Subcutaneous abdominal adipose tissue (tissue), 5 donors: ENCODE data around the gene VPS37B.

Experiments
- H3K27ac ChIP-seq: one replicate; pipeline ENCODE4 v1.7.0; 2013; ENCODE audit warnings: low read depth, mild to moderate bottlenecking, inconsistent platforms, low read length, moderate library complexity
- H3K27me3 ChIP-seq, 5 donors: one replicate each; pipeline ENCODE4 v1.7.0; 2013; ENCODE audit warnings: low read length in 5 of 5, inconsistent platforms in 1 of 5; ENCODE audit not compliant: control insufficient read depth in 5 of 5, insufficient read depth in 4 of 5
- H3K36me3 ChIP-seq, 5 donors: one replicate each; pipeline ENCODE4 v1.7.0; 2013; ENCODE audit warnings: low read length in 5 of 5; ENCODE audit not compliant: control insufficient read depth in 5 of 5, insufficient read depth in 5 of 5
- H3K4me1 ChIP-seq, 5 donors: one replicate each; pipeline ENCODE4 v1.7.0; 2013; ENCODE audit warnings: low read length in 5 of 5, mild to moderate bottlenecking in 3 of 5, moderate library complexity in 1 of 5; ENCODE audit not compliant: control insufficient read depth in 5 of 5, insufficient read depth in 5 of 5
- H3K4me3 ChIP-seq, 5 donors: one replicate each; pipeline ENCODE4 v1.7.0; 2013; ENCODE audit warnings: low read length in 5 of 5, low read depth in 1 of 5
- H3K9ac ChIP-seq, 5 donors: one replicate each; pipeline ENCODE4 v1.7.0; 2013; ENCODE audit warnings: low read length in 5 of 5, mild to moderate bottlenecking in 4 of 5, moderate library complexity in 3 of 5
- H3K9me3 ChIP-seq, 5 donors: one replicate each; pipeline ENCODE4 v1.7.0; 2013; ENCODE audit warnings: low read length in 5 of 5; ENCODE audit not compliant: control insufficient read depth in 5 of 5
- donor health status: healthy.
- donor health status: healthy.
- donor health status: healthy.
- donor health status: healthy.
- donor health status: healthy.

VPS37B gene

GRCh38 chr12:122847921-122848421, 48.0 kb downstream of the VPS37B start:
- Histone ChIP-seq H3K27me3 (peaks cover 0 to 3% (median 0%) of the 10 kb centered on the region in 5 donors), H3K9ac (no peak overlapping the region), H3K4me3 (no peak overlapping the region), H3K4me1 (peaks cover 5 to 47% (median 10%) of the 10 kb centered on the region in 5 donors), H3K27ac (no peak overlapping the region), H3K9me3 (no peaks in the 10 kb centered on the region), H3K36me3 (peaks cover 0 to 15% (median 3%) of the 10 kb centered on the region in 5 donors)

GRCh38 chr12:122847516-122847836, 48.4 kb downstream of the VPS37B start:
- no peak overlapping the region for H3K9ac ChIP-seq
- H3K27ac ChIP-seq = no peak overlapping the region
- H3K36me3 ChIP-seq = peaks cover 0 to 15% (median 3%) of the 10 kb centered on the region in 5 donors
- no peaks in the 10 kb centered on the region for H3K9me3 ChIP-seq
- peaks cover 0 to 2% (median 0%) of the 10 kb centered on the region in 5 donors for H3K27me3 ChIP-seq
- H3K4me3 ChIP-seq = no peak overlapping the region
- peaks cover 1 to 47% (median 7%) of the 10 kb centered on the region in 5 donors for H3K4me1 ChIP-seq

DNA sequence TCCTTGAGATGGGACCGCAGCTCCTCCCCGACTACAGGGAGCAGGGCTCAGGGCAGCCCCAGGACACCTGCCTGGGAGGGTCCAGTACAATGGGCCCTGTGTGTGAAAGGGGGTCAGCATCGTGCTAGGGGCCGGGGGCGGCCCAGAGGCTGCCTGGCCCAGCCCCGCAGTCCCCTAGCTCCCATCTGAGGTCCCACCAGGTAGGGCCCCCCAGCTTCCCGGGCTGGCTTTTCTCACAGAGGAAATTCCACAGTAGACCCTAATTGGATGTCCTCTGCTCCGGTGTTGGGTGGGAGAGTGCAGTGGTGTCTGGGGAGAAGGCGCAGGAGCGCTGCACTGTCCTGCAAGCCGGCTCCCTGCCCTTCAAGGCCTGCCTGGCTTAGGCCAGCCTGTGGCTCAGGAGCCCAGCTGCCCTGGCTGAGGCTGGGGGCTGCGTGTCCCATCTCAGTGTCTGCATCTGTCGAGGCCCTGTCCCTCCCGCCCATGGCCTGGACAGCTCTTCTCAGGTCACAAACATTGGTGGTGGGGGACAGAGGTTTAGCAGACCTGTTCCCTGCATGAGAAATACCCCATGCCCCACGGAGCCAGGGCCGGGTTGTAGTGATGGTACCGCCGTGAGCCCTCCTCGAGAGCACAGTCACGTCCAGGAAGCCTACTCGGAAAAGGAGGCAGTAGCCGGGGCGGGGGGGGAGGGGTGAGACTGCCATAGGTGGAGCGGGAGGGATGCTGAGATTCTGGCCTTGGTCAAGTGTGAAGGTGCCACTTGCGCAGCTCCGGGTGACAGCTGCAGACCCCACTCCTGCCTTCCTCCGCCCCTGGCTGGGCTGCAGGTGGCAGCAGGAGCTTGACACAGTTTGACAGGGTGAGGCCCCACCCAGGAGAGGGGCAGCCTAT, 49.1 kb downstream of the VPS37B start:
- no peaks in the 10 kb centered on the region for H3K9me3 ChIP-seq
- peaks cover 0 to 47% (median 3%) of the 10 kb centered on the region in 5 donors for H3K4me1 ChIP-seq
- no peaks in the 10 kb centered on the region for H3K27me3 ChIP-seq
- peaks cover 0 to 15% (median 3%) of the 10 kb centered on the region in 5 donors for H3K36me3 ChIP-seq
- no peak overlapping the region for H3K27ac ChIP-seq
- H3K4me3 ChIP-seq = no peak overlapping the region
- no peak overlapping the region for H3K9ac ChIP-seq

DNA sequence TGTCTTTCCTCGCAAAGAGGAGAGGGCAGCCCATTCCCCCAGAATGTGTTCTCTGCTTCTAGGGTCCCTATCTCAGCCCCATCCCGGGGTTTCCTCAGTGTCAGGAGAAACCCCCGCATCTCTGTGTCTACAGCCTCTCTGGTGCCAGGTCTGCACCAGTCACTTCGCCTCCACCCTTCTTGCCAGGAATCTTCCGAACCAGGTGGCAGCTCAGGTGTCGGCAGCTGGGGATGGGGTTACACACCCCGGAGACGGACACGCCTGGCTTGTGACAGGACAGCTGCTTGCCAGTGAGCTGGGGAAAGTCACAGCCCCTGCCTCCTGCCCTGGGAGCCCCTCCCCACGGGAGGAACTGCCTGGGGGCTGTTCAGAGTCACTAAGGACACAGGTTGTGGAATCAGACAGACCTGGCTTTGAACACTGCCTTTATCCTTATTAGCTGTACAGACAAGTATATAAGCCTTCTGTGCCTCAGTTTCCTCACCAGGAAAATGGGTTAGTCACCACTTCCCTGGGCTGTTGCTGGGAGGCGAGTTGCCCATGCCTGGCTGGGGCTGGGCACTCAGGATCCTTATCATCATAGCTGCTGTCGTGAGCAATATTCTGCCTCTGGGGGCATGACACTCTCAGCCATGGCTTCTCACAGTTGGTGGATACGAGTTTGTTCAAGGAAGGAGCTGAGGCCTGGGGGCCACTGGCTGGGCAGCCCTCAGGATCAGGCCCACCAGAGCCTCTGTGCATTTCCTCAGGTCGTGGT, 49.9 kb downstream of the VPS37B start:
- Histone ChIP-seq H3K4me1 (peaks cover 0 to 49% (median 3%) of the 10 kb centered on the region in 5 donors), H3K9ac (no peak overlapping the region), H3K27me3 (peaks cover 0 to 3% (median 0%) of the 10 kb centered on the region in 5 donors), H3K9me3 (no peaks in the 10 kb centered on the region), H3K4me3 (no peak overlapping the region), H3K36me3 (peaks cover 0 to 15% (median 3%) of the 10 kb centered on the region in 5 donors), H3K27ac (no peak overlapping the region)

GRCh38 chr12:122845041-122845864, 50.7 kb downstream of the VPS37B start:
- Histone ChIP-seq H3K36me3 (peaks cover 0 to 15% (median 3%) of the 10 kb centered on the region in 5 donors), H3K27ac (no peak overlapping the region), H3K27me3 (peaks cover 0 to 3% (median 0%) of the 10 kb centered on the region in 5 donors), H3K4me1 (peaks cover 0 to 50% (median 3%) of the 10 kb centered on the region in 5 donors), H3K9me3 (no peaks in the 10 kb centered on the region), H3K4me3 (no peak overlapping the region), H3K9ac (no peak overlapping the region)

DNA sequence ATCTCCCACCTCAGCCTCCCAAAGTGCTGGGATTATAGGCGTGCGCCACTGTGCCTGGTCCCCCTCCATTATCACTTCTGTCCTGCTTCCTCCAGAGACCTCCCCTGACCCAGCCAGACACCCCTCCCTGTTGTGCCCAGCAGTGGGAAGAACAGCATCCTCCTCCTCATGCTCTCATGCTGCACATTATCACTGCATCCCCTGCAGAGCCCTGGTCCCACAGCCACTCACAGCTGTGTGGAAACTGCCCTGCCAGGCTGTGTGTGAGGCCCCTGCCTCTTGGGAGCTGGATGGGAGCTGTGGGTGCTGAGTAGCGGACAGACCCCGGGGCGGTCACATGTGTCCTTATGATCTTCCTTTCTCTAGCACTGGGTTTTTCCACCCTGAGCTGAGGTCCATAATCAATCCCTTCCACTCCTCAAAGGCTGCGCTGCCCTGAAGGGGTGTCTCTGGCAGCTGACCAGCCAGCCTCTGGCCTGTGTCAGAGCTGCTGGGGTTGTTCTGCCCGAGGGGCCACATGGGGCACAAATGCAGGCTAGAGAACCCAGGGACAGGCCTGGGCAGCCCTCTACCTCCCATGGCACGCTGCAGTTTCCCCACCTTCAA, 51.5 kb downstream of the VPS37B start:
- peaks cover 0 to 11% (median 3%) of the 10 kb centered on the region in 5 donors for H3K36me3 ChIP-seq
- H3K4me1 ChIP-seq = peaks cover 0 to 52% (median 3%) of the 10 kb centered on the region in 5 donors
- no peak overlapping the region for H3K27ac ChIP-seq
- no peak overlapping the region for H3K9ac ChIP-seq
- no peaks in the 10 kb centered on the region for H3K9me3 ChIP-seq
- no peak overlapping the region for H3K4me3 ChIP-seq
- peaks cover 0 to 3% (median 0%) of the 10 kb centered on the region in 5 donors for H3K27me3 ChIP-seq

DNA sequence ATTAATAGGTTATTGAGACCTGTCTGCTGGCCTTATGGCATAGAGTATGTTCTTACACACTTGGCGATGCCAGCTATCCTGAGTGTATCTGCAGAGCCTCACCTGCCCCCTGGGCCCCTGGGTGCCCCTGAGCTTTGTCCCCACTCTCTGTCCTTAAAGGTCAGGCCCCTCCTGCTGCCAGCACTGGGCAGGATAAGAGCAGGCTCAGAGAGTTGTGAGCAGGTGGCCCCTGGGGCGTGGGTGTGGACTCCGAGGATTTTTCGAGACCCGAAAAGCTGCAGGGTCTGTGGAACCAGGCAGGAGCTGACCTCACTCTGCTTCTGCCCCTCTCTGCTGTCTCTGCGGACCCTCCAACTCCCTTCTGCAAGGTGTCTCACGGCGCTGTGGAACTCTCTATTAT, 52.5 kb downstream of the VPS37B start:
- H3K27me3 ChIP-seq = peaks cover 0 to 3% (median 0%) of the 10 kb centered on the region in 5 donors
- no peak overlapping the region for H3K9ac ChIP-seq
- no peak overlapping the region for H3K4me3 ChIP-seq
- H3K36me3 ChIP-seq = peaks cover 0 to 8% (median 2%) of the 10 kb centered on the region in 5 donors
- H3K9me3 ChIP-seq = peaks cover 0 to 3% (median 0%) of the 10 kb centered on the region in 5 donors
- H3K27ac ChIP-seq = no peak overlapping the region
- peaks cover 0 to 51% (median 3%) of the 10 kb centered on the region in 5 donors for H3K4me1 ChIP-seq

GRCh38 chr12:122842505-122843405, 53.2 kb downstream of the VPS37B start:
- Histone ChIP-seq H3K36me3 (peaks cover 0 to 5% (median 0%) of the 10 kb centered on the region in 5 donors), H3K4me3 (no peak overlapping the region), H3K9me3 (peaks cover 0 to 4% (median 0%) of the 10 kb centered on the region in 5 donors), H3K4me1 (peaks cover 0 to 58% (median 3%) of the 10 kb centered on the region in 5 donors), H3K27me3 (peaks cover 0 to 3% (median 0%) of the 10 kb centered on the region in 5 donors), H3K9ac (no peak overlapping the region), H3K27ac (no peak overlapping the region)
